GM12878 (cell line): ENCODE data around the gene PCCA. TPM values are rescaled to one million over a fixed set of nuclear protein-coding genes. Genes with fewer than 3 reads are reported as not detected.
"Not testable (repeated sequence)": the region's sequence is repeated elsewhere in the genome, so short reads cannot be mapped to it uniquely, and the experiment has no call there.

Experiments used
- ATAC-seq: fragments of 200-7000 bp; cut with Tn5 transposase; 3 replicates; pipeline ENCODE4 v1.9.1; 2020; ENCODE audit warnings: mild to moderate bottlenecking, moderate library complexity
- BruUV-seq: library from RNA; stranded (reverse); fragments of 400-500 nt; replicated peaks from 2 replicates; lab custom pipeline; 2021; lab: Mats Ljungman, UMichigan
- CTCF ChIA-PET: fragments of 300-600 bp; sonication (Branson Sonifier 250); formaldehyde crosslinking; extraction: SDS; loops from one replicate; lab custom pipeline; 2021; ENCODE audit warnings: inconsistent platforms; lab: Yijun Ruan, JAX
- POLR2A ChIA-PET: fragments of 350-600 bp; formaldehyde crosslinking; extraction: SDS; loops from one replicate; lab custom pipeline; 2021; ENCODE audit warnings: inconsistent platforms; lab: Charles Lee
- RAD21 ChIA-PET: fragments of 300-600 bp; sonication (Branson Sonifier 250); formaldehyde crosslinking; loops from one replicate; lab custom pipeline; 2023; ENCODE audit warnings: antibody characterized with exemption; ENCODE audit not compliant: unreplicated experiment; lab: Charles Lee
- SMC1A ChIA-PET: fragments of 300-600 bp; sonication (Branson Sonifier 250); formaldehyde crosslinking; loops from one replicate; lab custom pipeline; 2023; ENCODE audit not compliant: unreplicated experiment, uncharacterized antibody; lab: Charles Lee
- DNase-seq: peaks from one replicate; pipeline ENCODE4 v3.0.0-alpha.2; 2011; ENCODE audit warnings: low read depth, low spot score
- FAIRE-seq: peaks from 3 replicates; lab custom pipeline; 2011; peaks lifted over from hg19 to GRCh38; lab: Jason Lieb, UNC
- H2AFZ ChIP-seq: 2 replicates; pipeline ENCODE4 v1.6.0; 2011; ENCODE audit warnings: low read depth, low read length, control low read depth; ENCODE audit not compliant: control insufficient read depth
- H3K27ac ChIP-seq: 2 replicates; pipeline ENCODE4 v1.5.1; 2011; ENCODE audit warnings: control low read depth; ENCODE audit not compliant: control insufficient read depth, insufficient read depth
- H3K27me3 ChIP-seq, 2 experiments: replicated peaks in 1 of 2; 2 replicates each; pipeline versions ENCODE4 v1.6.0 to v1.6.1; 2011; ENCODE audit warnings: low read length in 1 of 2; ENCODE audit not compliant: control insufficient read depth in 2 of 2, insufficient read depth in 2 of 2
- H3K36me3 ChIP-seq, 2 experiments: 2 replicates each; pipeline ENCODE4 v1.5.1; 2011; ENCODE audit warnings: low read length in 1 of 2; ENCODE audit not compliant: control insufficient read depth in 2 of 2, insufficient read depth in 2 of 2
- H3K4me1 ChIP-seq: 2 replicates; pipeline ENCODE4 v1.6.1; 2011; ENCODE audit warnings: mild to moderate bottlenecking, low read length, moderate library complexity, mixed read lengths; ENCODE audit not compliant: control insufficient read depth, insufficient read depth
- H3K4me2 ChIP-seq: 2 replicates; pipeline ENCODE4 v1.6.0; 2011; ENCODE audit warnings: control low read depth; ENCODE audit not compliant: control insufficient read depth, insufficient read depth
- H3K4me3 ChIP-seq: fragments of 200-600 bp; sonication (generic); 2 replicates; pipeline ENCODE4 v1.5.1; 2016
- H3K79me2 ChIP-seq: 2 replicates; pipeline ENCODE4 v1.6.0; 2011; ENCODE audit warnings: low read length; ENCODE audit not compliant: control insufficient read depth, insufficient read depth
- H3K9ac ChIP-seq: 2 replicates; pipeline ENCODE4 v1.8.0; 2011; ENCODE audit warnings: low read length, control low read depth, mixed read lengths; ENCODE audit not compliant: control insufficient read depth, insufficient read depth
- H3K9me3 ChIP-seq: replicated peaks from 3 replicates; pipeline ENCODE4 v1.5.1; 2011; ENCODE audit warnings: mild to moderate bottlenecking, low read length; ENCODE audit not compliant: control insufficient read depth, insufficient read depth
- H4K20me1 ChIP-seq: 2 replicates; pipeline ENCODE4 v1.6.0; 2011; ENCODE audit not compliant: control insufficient read depth, insufficient read depth
- ATF7 ChIP-seq: fragments of 450-650 bp; IDR thresholded peaks from 2 replicates; pipeline ENCODE4 v1.6.1; 2016; ENCODE audit warnings: low read depth, mild to moderate bottlenecking
- EP300 ChIP-seq, 2 experiments: fragments of 150-350 bp in 1 of 2; IDR thresholded peaks; 2 replicates each; pipeline ENCODE4 v1.6.1; 2011 to 2012; ENCODE audit warnings: low read depth in 2 of 2, low read length in 2 of 2, borderline replicate concordance in 1 of 2, improper control_type of control experiment in 1 of 2, inconsistent platforms in 1 of 2; ENCODE audit not compliant: control insufficient read depth in 1 of 2
- EZH2 ChIP-seq: IDR thresholded peaks from 2 replicates; pipeline ENCODE4 v1.6.1; 2012; ENCODE audit warnings: low read depth, mild to moderate bottlenecking, control low read depth, inconsistent platforms, low read length, borderline replicate concordance; ENCODE audit not compliant: control insufficient read depth
- KAT2A ChIP-seq: conservative IDR thresholded peaks from 2 replicates; pipeline ENCODE4 v1.6.1; 2011; ENCODE audit warnings: low read depth, low read length; ENCODE audit not compliant: control insufficient read depth
- MLLT1 ChIP-seq: fragments of 450-650 bp; IDR thresholded peaks from 2 replicates; pipeline ENCODE4 v1.6.1; 2016; ENCODE audit warnings: mild to moderate bottlenecking
- MXI1 ChIP-seq: fragments of 150-350 bp; IDR thresholded peaks from 2 replicates; pipeline ENCODE4 v1.6.1; 2011; ENCODE audit warnings: low read depth, mild to moderate bottlenecking, inconsistent platforms, low read length, improper control_type of control experiment
- NFIC ChIP-seq: IDR thresholded peaks from 2 replicates; pipeline ENCODE4 v1.6.1; 2012; ENCODE audit warnings: low read depth, mild to moderate bottlenecking, inconsistent platforms, low read length, moderate library complexity
- PML ChIP-seq: IDR thresholded peaks from 2 replicates; pipeline ENCODE4 v1.6.1; 2012; ENCODE audit warnings: low read length, inconsistent platforms
- RUNX3 ChIP-seq: IDR thresholded peaks from 2 replicates; pipeline ENCODE4 v1.6.1; 2012; ENCODE audit warnings: low read length, inconsistent platforms
- SPI1 ChIP-seq: IDR thresholded peaks from 2 replicates; pipeline ENCODE4 v1.6.1; 2011; ENCODE audit warnings: low read depth, mild to moderate bottlenecking, low read length, moderate library complexity, borderline replicate concordance; ENCODE audit not compliant: insufficient read depth
- TCF3 ChIP-seq: IDR thresholded peaks from 2 replicates; pipeline ENCODE4 v1.6.1; 2012; ENCODE audit warnings: low read depth, mild to moderate bottlenecking, low read length, borderline replicate concordance; ENCODE audit not compliant: insufficient read depth
- ZNF622 ChIP-seq: fragments of 450-650 bp; IDR thresholded peaks from 2 replicates; pipeline ENCODE4 v1.6.1; 2017; ENCODE audit warnings: mild to moderate bottlenecking, inconsistent platforms
- WGBS: methylation state at CpG from one replicate; pipeline ENCODE4 v1.1.6; 2016; ENCODE audit warnings: low lambda C conversion rate; ENCODE audit not compliant: insufficient replicate concordance, insufficient coverage; ENCODE audit errors: missing lambda C conversion rate; 5-methylcytosine and 5-hydroxymethylcytosine counted together
- in situ Hi-C: fragments of 300-500 bp; cut with MboI; formaldehyde crosslinking; loops from 9 replicates; pipeline ENCODE4 v1.14.3; 2018; ENCODE audit warnings: mixed read lengths
- intact Hi-C: fragments of 100-400 bp; cut with micrococcal nuclease; formaldehyde crosslinking; loops from one replicate; pipeline ENCODE4 v1.14.2; 2022; ENCODE audit not compliant: unreplicated experiment
- polyA plus RNA-seq, 11 experiments: library from polyadenylated mRNA; depleted of rRNA in 4 of 11; unstranded in 6 of 11; stranded (reverse) in 5 of 11; fragments of >200 nt; fragmentation: Nextera tagmentation in 4 of 11; fragmentation: Illumina TruSeq in 1 of 11; extraction: Ambion mirVana in 4 of 11; extraction: Trizol in 1 of 11; gene quantifications; 1 replicate in 1 of 11; 2 replicates in 10 of 11; pipeline versions ENCODE4 v1.2.1 to v1.2.3, GENCODE V29; 2011 to 2016; ENCODE audit warnings: inconsistent platforms in 2 of 11, missing spikeins in 2 of 11, low read depth in 1 of 11
- total RNA-seq, 4 experiments: library from RNA; depleted of rRNA in 3 of 4; stranded (reverse); fragments of >200 nt in 3 of 4; fragmentation: Illumina TruSeq in 1 of 4; extraction: Trizol in 1 of 4; gene quantifications; 2 replicates each; pipeline versions ENCODE4 v1.2.1 to v1.2.3, GENCODE V29; 2013 to 2021
- TF ChIP-seq, protein P1 (sequence below): fragments of 150-350 bp; IDR thresholded peaks from 2 replicates; pipeline ENCODE4 v1.6.1; 2016; ENCODE audit warnings: low read depth, low read length

PCCA gene
- total and polyA plus RNA-seq, 10 of the 15 experiments (the other 5 are each of a cell fraction or from before 2014, with no cell fraction given): 5.9 to 18.2 (median 12.4) TPM

- WGBS: 96% methylated on average over 2 of the region's 2 CpGs
- not testable (repeated sequence) for BruUV-seq
Observed at GRCh38 chr13:100092273-100092672, 3.4 kb downstream of the PCCA start.

GRCh38 chr13:100095498-100095897 is 6.6 kb downstream of the PCCA start:
- no peaks in the 10 kb centered on the region; the same call in 2 of the 3 replicates for H3K9me3 ChIP-seq

More at GRCh38 chr13:100092273-100092672, 3.4 kb downstream of the PCCA start:
- SMC1A ChIA-PET, H3K4me1 ChIP-seq, in situ Hi-C loops, H3K27ac ChIP-seq, H3K9me3 ChIP-seq, intact Hi-C loops, FAIRE-seq, ATAC-seq, H3K9ac ChIP-seq, POLR2A ChIA-PET, H4K20me1 ChIP-seq, CTCF ChIA-PET, H3K36me3 ChIP-seq, H3K27me3 ChIP-seq, DNase-seq, H2AFZ ChIP-seq, H3K4me2 ChIP-seq, H3K4me3 ChIP-seq: not testable (repeated sequence)
- RAD21 ChIA-PET: interaction anchor here (1.8 kb wide), 1 partner anchor 143 kb away, joined by 5 read pairs; no protein-coding TSS in a partner anchor
- peaks cover 11% of the 10 kb centered on the region for H3K79me2 ChIP-seq

More at GRCh38 chr13:100095498-100095897, 6.6 kb downstream of the PCCA start:
- no peak overlapping the region for H3K9ac ChIP-seq
- H3K4me3 ChIP-seq: no peak overlapping the region
- no peak for TF ChIP-seq TCF3
- TF ChIP-seq NFIC: no peak
- TF ChIP-seq KAT2A: no peak
- no peak for TF ChIP-seq EP300 (IDR thresholded peaks at IDR 0.05; ENCODE audit: borderline replicate concordance in 1 of 2, control insufficient read depth in 1 of 2, low read depth in 2 of 2, low read length in 2 of 2)
- TF ChIP-seq PML: no peak
- no peak for TF ChIP-seq SPI1
- TF ChIP-seq, protein P1, sequence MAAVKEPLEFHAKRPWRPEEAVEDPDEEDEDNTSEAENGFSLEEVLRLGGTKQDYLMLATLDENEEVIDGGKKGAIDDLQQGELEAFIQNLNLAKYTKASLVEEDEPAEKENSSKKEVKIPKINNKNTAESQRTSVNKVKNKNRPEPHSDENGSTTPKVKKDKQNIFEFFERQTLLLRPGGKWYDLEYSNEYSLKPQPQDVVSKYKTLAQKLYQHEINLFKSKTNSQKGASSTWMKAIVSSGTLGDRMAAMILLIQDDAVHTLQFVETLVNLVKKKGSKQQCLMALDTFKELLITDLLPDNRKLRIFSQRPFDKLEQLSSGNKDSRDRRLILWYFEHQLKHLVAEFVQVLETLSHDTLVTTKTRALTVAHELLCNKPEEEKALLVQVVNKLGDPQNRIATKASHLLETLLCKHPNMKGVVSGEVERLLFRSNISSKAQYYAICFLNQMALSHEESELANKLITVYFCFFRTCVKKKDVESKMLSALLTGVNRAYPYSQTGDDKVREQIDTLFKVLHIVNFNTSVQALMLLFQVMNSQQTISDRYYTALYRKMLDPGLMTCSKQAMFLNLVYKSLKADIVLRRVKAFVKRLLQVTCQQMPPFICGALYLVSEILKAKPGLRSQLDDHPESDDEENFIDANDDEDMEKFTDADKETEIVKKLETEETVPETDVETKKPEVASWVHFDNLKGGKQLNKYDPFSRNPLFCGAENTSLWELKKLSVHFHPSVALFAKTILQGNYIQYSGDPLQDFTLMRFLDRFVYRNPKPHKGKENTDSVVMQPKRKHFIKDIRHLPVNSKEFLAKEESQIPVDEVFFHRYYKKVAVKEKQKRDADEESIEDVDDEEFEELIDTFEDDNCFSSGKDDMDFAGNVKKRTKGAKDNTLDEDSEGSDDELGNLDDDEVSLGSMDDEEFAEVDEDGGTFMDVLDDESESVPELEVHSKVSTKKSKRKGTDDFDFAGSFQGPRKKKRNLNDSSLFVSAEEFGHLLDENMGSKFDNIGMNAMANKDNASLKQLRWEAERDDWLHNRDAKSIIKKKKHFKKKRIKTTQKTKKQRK: no peak
- no peak for TF ChIP-seq ATF7
- no peak for TF ChIP-seq MXI1
- TF ChIP-seq MLLT1: no peak
- TF ChIP-seq RUNX3: no peak
- TF ChIP-seq EZH2: no peak
- TF ChIP-seq ZNF622: no peak
- no peak overlapping the region for H3K4me2 ChIP-seq
- SMC1A ChIA-PET: no interaction called here
- WGBS: 96% methylated on average over 4 of the region's 4 CpGs
- DNase-seq (no peak), ATAC-seq (no peak), FAIRE-seq (no peak)
- RAD21 ChIA-PET: no interaction called here
- H3K4me1 ChIP-seq: no peaks in the 10 kb centered on the region
- POLR2A ChIA-PET: no interaction called here
- no peaks in the 10 kb centered on the region for H4K20me1 ChIP-seq
- CTCF ChIA-PET: no interaction called here
- no peaks in the 10 kb centered on the region for H3K27me3 ChIP-seq
- no peak overlapping the region for H3K27ac ChIP-seq
- intact Hi-C loops (no loop called here), in situ Hi-C loops (no loop called here)
- H3K36me3 ChIP-seq: no peaks in the 10 kb centered on the region
- no peak overlapping the region for H2AFZ ChIP-seq
- no TSS peak for BruUV-seq
- no peaks in the 10 kb centered on the region; the same call in none of the 2 replicates for H3K79me2 ChIP-seq
